CD14-positive monocyte (primary cell): Measurements from ENCODE around the gene TRABD2B. TPM values are rescaled to one million over a fixed set of nuclear protein-coding genes. Genes with fewer than 3 reads are reported as not detected.

Experiments
- DNase-seq, 3 donors: peaks; one replicate each; pipeline ENCODE4 v3.0.0-alpha.2; 2011 to 2022
- H2AFZ ChIP-seq: 2 replicates; pipeline ENCODE4 v1.6.0; 2012; ENCODE audit warnings: mild to moderate bottlenecking, low read depth, low read length, inconsistent platforms; ENCODE audit not compliant: insufficient read depth, poor library complexity, severe bottlenecking
- H3K27ac ChIP-seq, 2 donors: 1 replicate in 1 of 2; 2 replicates in 1 of 2; pipeline ENCODE4 v1.5.1; 2012 to 2013; ENCODE audit warnings: low read length in 2 of 2, control low read depth in 1 of 2, inconsistent platforms in 1 of 2, low read depth in 1 of 2, mild to moderate bottlenecking in 1 of 2
- H3K27me3 ChIP-seq, 2 donors: one replicate each; pipeline versions ENCODE4 v1.6.0 to v1.6.1; 2011 to 2013; ENCODE audit warnings: low read length in 2 of 2; ENCODE audit not compliant: control insufficient read depth in 2 of 2, insufficient read depth in 2 of 2
- H3K36me3 ChIP-seq, 2 donors: replicated peaks in 1 of 2; 1 replicate in 1 of 2; 2 replicates in 1 of 2; pipeline versions ENCODE4 v1.5.1 to v1.6.1; 2012 to 2013; ENCODE audit warnings: low read length in 2 of 2, control low read depth in 1 of 2, inconsistent platforms in 1 of 2, mild to moderate bottlenecking in 1 of 2; ENCODE audit not compliant: insufficient read depth in 2 of 2, control insufficient read depth in 1 of 2
- H3K4me1 ChIP-seq, 2 donors: 1 replicate in 1 of 2; 2 replicates in 1 of 2; pipeline versions ENCODE4 v1.5.1 to v1.6.1; 2012 to 2013; ENCODE audit warnings: low read length in 2 of 2, control low read depth in 1 of 2, inconsistent platforms in 1 of 2, mild to moderate bottlenecking in 1 of 2, moderate library complexity in 1 of 2; ENCODE audit not compliant: insufficient read depth in 2 of 2, control insufficient read depth in 1 of 2
- H3K4me2 ChIP-seq: replicated peaks from 2 replicates; pipeline ENCODE3; 2012; ENCODE audit warnings: low read length, moderate library complexity, mild to moderate bottlenecking; ENCODE audit not compliant: poor library complexity, severe bottlenecking; ENCODE audit errors: extremely low read depth
- H3K4me3 ChIP-seq, 3 experiments: fragments of 200-600 bp in 1 of 3; sonication (generic) in 1 of 3; replicated peaks in 1 of 3; 1 replicate in 2 of 3; 2 replicates in 1 of 3; pipeline ENCODE4 v1.5.1; 2011 to 2013; ENCODE audit warnings: low read length in 3 of 3, mild to moderate bottlenecking in 3 of 3, control low read depth in 2 of 3, low read depth in 2 of 3, inconsistent platforms in 1 of 3, moderate library complexity in 1 of 3
- H3K79me2 ChIP-seq: 2 replicates; pipeline ENCODE4 v1.6.0; 2012; ENCODE audit warnings: mild to moderate bottlenecking, control low read depth, inconsistent platforms, low read length, moderate library complexity; ENCODE audit not compliant: insufficient read depth
- H3K9ac ChIP-seq: 2 replicates; pipeline ENCODE4 v1.6.0; 2017; ENCODE audit warnings: low read length, mild to moderate bottlenecking; ENCODE audit not compliant: insufficient read depth, poor library complexity, severe bottlenecking
- H3K9me3 ChIP-seq, 2 donors: replicated peaks in 1 of 2; 1 replicate in 1 of 2; 2 replicates in 1 of 2; pipeline versions ENCODE4 v1.5.1 to v1.6.1; 2012 to 2013; ENCODE audit warnings: low read length in 2 of 2, control low read depth in 1 of 2; ENCODE audit not compliant: control insufficient read depth in 1 of 2, insufficient read depth in 1 of 2
- H4K20me1 ChIP-seq: 2 replicates; pipeline ENCODE4 v1.6.0; 2012; ENCODE audit warnings: mild to moderate bottlenecking, low read length, control low read depth, moderate library complexity; ENCODE audit not compliant: insufficient read depth
- H3K27ac Mint-ChIP-seq, 7 donors: one replicate each; pipeline ENCODE4 v1.8.0; 2020; ENCODE audit warnings: mild to moderate bottlenecking in 7 of 7, mixed read lengths in 7 of 7, moderate library complexity in 6 of 7, inconsistent platforms in 2 of 7
- H3K27me3 Mint-ChIP-seq, 3 donors: one replicate each; pipeline ENCODE4 v1.8.0; 2021 to 2022; ENCODE audit warnings: low read depth in 3 of 3, mild to moderate bottlenecking in 3 of 3, mixed read lengths in 3 of 3, moderate library complexity in 3 of 3, inconsistent platforms in 1 of 3
- H3K36me3 Mint-ChIP-seq, 2 donors: one replicate each; pipeline ENCODE4 v1.8.0; 2020; ENCODE audit warnings: mixed read lengths in 2 of 2, inconsistent platforms in 1 of 2, mild to moderate bottlenecking in 1 of 2
- H3K4me1 Mint-ChIP-seq: one replicate; pipeline ENCODE4 v1.8.0; 2020; ENCODE audit warnings: mild to moderate bottlenecking, mixed read lengths
- H3K4me3 Mint-ChIP-seq, 2 donors: one replicate each; pipeline ENCODE4 v1.8.0; 2020; ENCODE audit warnings: mild to moderate bottlenecking in 2 of 2, mixed read lengths in 2 of 2, moderate library complexity in 1 of 2
- H3K9me3 Mint-ChIP-seq, 7 donors: one replicate each; pipeline ENCODE4 v1.8.0; 2020 to 2022; ENCODE audit warnings: mixed read lengths in 7 of 7, mild to moderate bottlenecking in 6 of 7, moderate library complexity in 6 of 7, inconsistent platforms in 2 of 7
- WGBS: methylation state at CpG from one replicate; pipeline ENCODE4 v1.1.5; 2013; ENCODE audit warnings: missing lambda C conversion rate; ENCODE audit not compliant: insufficient coverage; 5-methylcytosine and 5-hydroxymethylcytosine counted together
- intact Hi-C, 2 donors: fragments of 100-400 bp; cut with micrococcal nuclease; formaldehyde crosslinking; loops; one replicate each; pipeline versions ENCODE4 v1.15.0 to v1.15.1; 2023
- polyA plus RNA-seq, 3 donors: library from polyadenylated mRNA; depleted of rRNA in 1 of 3; unstranded in 2 of 3; stranded (reverse) in 1 of 3; fragments of 300-500 nt in 2 of 3; fragments of >200 nt in 1 of 3; fragmentation: Illumina TruSeq in 2 of 3; gene quantifications; 1 replicate in 2 of 3; 2 replicates in 1 of 3; pipeline ENCODE4 v1.2.3, GENCODE V29; 2012 to 2021
- TF ChIP-seq, protein P1 (sequence below): fragments of 200-600 bp; IDR thresholded peaks from one replicate; pipeline ENCODE4 v1.8.0; 2022; ENCODE audit warnings: antibody characterized with exemption, mild to moderate bottlenecking

Gene TRABD2B
- polyA plus RNA-seq, 3 donors = not detected

DNA sequence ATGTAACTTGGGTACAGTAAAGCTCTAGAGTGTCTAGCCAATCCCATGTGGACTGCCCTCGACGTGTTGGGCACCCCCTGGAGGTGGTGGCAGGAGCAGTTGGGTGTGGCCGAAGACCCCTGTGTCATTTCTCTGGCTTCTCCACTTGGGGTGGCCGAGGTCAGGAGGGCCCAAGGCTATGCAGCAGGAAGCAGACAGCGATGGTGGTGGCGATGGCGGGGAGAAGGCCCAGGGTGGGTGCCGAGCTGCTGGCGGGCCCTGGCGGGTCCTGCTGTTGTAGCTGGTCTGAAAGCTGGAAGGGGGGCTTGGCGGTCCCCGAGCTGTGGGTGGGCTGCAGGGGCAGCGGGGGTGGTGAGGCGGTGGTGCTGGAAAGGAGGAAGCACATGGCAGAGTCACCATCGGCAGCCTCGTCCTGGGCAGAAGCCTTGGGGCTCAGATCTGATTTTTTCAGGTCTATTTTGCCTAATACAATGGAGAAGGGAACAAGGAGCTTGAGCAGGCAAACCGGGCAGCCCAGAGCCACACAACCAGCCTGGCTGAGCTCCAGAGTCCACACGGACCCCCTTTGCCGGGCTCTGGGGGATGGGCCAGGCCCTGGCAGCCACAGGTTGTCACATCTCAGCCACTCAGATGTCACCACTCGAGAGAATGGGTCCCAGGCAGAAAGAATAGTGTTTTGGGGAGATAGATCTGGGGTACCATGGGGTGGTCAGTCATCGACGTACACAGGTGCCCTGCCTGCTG lies 231.3 kb downstream of the TRABD2B start:
- no peak overlapping the region for H3K4me3 ChIP-seq
- intact Hi-C loops = no loop called here
- peaks cover 2 to 10% (median 5%) of the 10 kb centered on the region in 3 donors for H3K27me3 Mint-ChIP-seq
- TF ChIP-seq, protein P1, sequence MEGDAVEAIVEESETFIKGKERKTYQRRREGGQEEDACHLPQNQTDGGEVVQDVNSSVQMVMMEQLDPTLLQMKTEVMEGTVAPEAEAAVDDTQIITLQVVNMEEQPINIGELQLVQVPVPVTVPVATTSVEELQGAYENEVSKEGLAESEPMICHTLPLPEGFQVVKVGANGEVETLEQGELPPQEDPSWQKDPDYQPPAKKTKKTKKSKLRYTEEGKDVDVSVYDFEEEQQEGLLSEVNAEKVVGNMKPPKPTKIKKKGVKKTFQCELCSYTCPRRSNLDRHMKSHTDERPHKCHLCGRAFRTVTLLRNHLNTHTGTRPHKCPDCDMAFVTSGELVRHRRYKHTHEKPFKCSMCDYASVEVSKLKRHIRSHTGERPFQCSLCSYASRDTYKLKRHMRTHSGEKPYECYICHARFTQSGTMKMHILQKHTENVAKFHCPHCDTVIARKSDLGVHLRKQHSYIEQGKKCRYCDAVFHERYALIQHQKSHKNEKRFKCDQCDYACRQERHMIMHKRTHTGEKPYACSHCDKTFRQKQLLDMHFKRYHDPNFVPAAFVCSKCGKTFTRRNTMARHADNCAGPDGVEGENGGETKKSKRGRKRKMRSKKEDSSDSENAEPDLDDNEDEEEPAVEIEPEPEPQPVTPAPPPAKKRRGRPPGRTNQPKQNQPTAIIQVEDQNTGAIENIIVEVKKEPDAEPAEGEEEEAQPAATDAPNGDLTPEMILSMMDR = no peak
- no peaks in the 10 kb centered on the region for H3K9me3 Mint-ChIP-seq
- no peak overlapping the region for H3K27ac ChIP-seq
- H3K36me3 ChIP-seq = no peaks in the 10 kb centered on the region
- no peaks in the 10 kb centered on the region for H3K79me2 ChIP-seq
- H3K4me2 ChIP-seq = no peak overlapping the region
- H2AFZ ChIP-seq = no peak overlapping the region
- H3K4me3 Mint-ChIP-seq = no peak overlapping the region
- no peaks in the 10 kb centered on the region for H3K36me3 Mint-ChIP-seq
- 85% methylated on average over 21 of the region's 22 CpGs for WGBS
- no peaks in the 10 kb centered on the region for H3K4me1 Mint-ChIP-seq
- H3K27me3 ChIP-seq = no peaks in the 10 kb centered on the region
- H3K4me1 ChIP-seq = no peaks in the 10 kb centered on the region
- H3K27ac Mint-ChIP-seq = no peak overlapping the region
- no peak overlapping the region for H3K9ac ChIP-seq
- H3K9me3 ChIP-seq = no peaks in the 10 kb centered on the region
- DNase-seq = no peak
- H4K20me1 ChIP-seq = no peaks in the 10 kb centered on the region

DNA sequence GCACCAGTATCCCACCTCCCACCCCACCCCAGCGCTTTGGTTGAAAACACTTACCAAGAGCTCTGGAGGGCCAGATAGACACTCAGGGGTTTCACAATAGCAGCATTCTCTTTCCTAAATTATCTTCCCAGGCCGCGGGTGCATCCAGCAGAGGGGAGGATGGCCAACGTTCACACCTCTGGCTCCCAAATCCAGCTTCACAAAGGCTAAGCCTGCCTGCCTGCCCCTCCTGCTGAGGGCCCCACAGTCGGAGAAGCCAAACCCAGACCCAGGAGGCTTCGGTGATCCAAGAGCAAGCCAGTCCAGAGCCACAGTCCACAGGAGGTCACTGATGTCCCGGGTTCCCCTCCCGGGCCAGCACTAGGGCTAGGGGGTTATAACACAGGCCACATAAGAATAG lies 231.9 kb downstream of the TRABD2B start:
- H3K36me3 ChIP-seq = no peaks in the 10 kb centered on the region
- TF ChIP-seq, protein P1 = no peak

More for the DNA sequence above, 231.9 kb downstream of the TRABD2B start:
- Mint-ChIP-seq H3K4me1 (no peaks in the 10 kb centered on the region), H3K9me3 (no peaks in the 10 kb centered on the region), H3K27ac (no peak overlapping the region), H3K36me3 (no peaks in the 10 kb centered on the region), H3K4me3 (no peak overlapping the region), H3K27me3 (peaks cover 2 to 9% (median 5%) of the 10 kb centered on the region in 3 donors)
- Histone ChIP-seq H3K4me1 (no peaks in the 10 kb centered on the region), H3K27ac (no peak overlapping the region), H3K27me3 (no peaks in the 10 kb centered on the region), H3K79me2 (no peaks in the 10 kb centered on the region), H3K9ac (no peak overlapping the region), H3K4me2 (no peak overlapping the region), H4K20me1 (no peaks in the 10 kb centered on the region), H3K9me3 (no peaks in the 10 kb centered on the region), H3K4me3 (no peak overlapping the region), H2AFZ (no peak overlapping the region)
- 90% methylated on average over 5 of the region's 8 CpGs for WGBS
- DNase-seq = no peak
- intact Hi-C loops = no loop called here
